ENCODE measurements around the gene DOCK8. TPM values are rescaled to one million over a fixed set of nuclear protein-coding genes. Genes with fewer than 3 reads are reported as not detected.

Gene DOCK8
- total and polyA plus RNA-seq, 2 of the 4 experiments (the other 2 are of a cell fraction): not detected

DNA sequence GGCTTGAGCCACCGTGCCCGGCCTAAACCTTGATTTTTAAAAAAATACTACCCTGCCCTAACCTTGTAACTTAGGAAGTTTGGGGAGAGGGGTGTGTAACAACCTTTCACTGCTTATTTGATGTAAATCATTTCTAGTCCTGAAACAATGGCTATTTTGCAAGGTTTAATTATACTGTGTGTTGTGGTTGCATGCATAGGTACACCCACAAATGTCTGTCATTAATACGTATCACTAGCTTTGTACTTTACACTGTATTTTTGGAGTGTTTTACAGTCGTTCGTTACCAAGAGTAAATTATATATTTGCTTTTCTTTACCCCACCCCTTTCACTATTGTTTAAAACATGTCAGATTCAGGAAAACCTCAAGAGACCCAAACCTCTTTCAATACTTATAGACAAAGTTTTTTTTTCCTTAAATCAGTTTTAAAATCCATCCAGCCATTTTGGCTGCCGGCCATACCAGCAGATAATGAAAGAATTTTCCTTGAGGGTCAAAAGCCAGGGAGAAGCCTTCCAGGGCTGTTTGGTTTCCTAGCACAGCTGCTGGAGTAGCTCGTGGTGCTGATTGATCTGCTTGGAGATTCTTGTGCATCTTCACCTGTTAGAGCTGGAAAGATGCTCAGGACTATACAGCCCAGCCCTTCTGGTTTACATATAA, 50.7 kb downstream of the DOCK8 start (continued):
- TF ChIP-seq, protein P1, sequence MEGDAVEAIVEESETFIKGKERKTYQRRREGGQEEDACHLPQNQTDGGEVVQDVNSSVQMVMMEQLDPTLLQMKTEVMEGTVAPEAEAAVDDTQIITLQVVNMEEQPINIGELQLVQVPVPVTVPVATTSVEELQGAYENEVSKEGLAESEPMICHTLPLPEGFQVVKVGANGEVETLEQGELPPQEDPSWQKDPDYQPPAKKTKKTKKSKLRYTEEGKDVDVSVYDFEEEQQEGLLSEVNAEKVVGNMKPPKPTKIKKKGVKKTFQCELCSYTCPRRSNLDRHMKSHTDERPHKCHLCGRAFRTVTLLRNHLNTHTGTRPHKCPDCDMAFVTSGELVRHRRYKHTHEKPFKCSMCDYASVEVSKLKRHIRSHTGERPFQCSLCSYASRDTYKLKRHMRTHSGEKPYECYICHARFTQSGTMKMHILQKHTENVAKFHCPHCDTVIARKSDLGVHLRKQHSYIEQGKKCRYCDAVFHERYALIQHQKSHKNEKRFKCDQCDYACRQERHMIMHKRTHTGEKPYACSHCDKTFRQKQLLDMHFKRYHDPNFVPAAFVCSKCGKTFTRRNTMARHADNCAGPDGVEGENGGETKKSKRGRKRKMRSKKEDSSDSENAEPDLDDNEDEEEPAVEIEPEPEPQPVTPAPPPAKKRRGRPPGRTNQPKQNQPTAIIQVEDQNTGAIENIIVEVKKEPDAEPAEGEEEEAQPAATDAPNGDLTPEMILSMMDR (conservative IDR thresholded peaks at IDR 0.05; ENCODE audit: low read depth, low read length): no peak
- TF ChIP-seq FOS (IDR thresholded peaks at IDR 0.05; ENCODE audit: low read depth, low read length): no peak
- TF ChIP-seq SMC3 (IDR thresholded peaks at IDR 0.05; ENCODE audit: low read depth, low read length): no peak

DNA sequence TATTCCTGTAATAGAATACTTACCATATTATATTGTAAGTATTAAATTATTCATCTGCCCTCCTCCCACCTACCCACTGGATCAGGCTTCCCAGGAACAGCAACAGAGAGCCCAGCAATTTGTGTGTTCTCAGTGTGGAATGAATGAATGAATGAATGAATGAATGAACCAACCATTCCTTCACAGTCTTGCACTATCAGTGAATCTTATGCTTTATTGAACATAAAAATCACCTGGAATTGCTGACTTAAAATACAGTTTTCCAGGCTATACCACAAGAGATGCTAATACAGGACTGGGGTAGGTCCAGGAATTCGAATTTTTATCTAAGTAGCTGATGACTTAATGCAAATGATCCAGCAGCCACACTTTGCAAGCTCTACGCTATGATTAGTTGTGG, 51.6 kb downstream of the DOCK8 start:
- no peak overlapping the region for H3K14ac ChIP-seq (replicated peaks; ENCODE audit: low read depth, low read length)
- no peaks in the 10 kb centered on the region for H3K79me1 ChIP-seq (ENCODE audit: low read depth in 1 of 2, low read length in 2 of 2)
- in situ Hi-C loops (cut with MboI; ENCODE audit: low sequenced_read_pairs): no loop called here
- H3K23ac ChIP-seq (ENCODE audit: low read depth, low read length): no peak overlapping the region
- no peak overlapping the region for H3K4me2 ChIP-seq (ENCODE audit: low read depth, low read length)
- no peak overlapping the region for H2BK15ac ChIP-seq (ENCODE audit: low read depth, low read length)
- no peaks in the 10 kb centered on the region for H3K36me3 ChIP-seq (ENCODE audit: control insufficient read depth, insufficient read depth, low read length)
- no peak overlapping the region for H3K18ac ChIP-seq (ENCODE audit: low read depth, low read length)
- dilution Hi-C loops (cut with HindIII; ENCODE audit: low sequenced_read_pairs, unreplicated experiment): no loop called here
- no peaks in the 10 kb centered on the region for H3K27me3 ChIP-seq (ENCODE audit: control insufficient read depth, insufficient read depth, low read length)
- no peak overlapping the region for H2AK9ac ChIP-seq (replicated peaks; ENCODE audit: low read depth, low read length, poor library complexity)
- WGBS, 2 experiments (ENCODE audit: extremely low coverage in 2 of 2, insufficient read length in 1 of 2): no CpG with 5 or more reads among the region's 2 CpGs
- no peak overlapping the region for H3K9ac ChIP-seq (ENCODE audit: low read depth, low read length)
- H2BK20ac ChIP-seq (ENCODE audit: low read depth, low read length): no peak overlapping the region
- no peaks in the 10 kb centered on the region for H3K4me1 ChIP-seq (ENCODE audit: control insufficient read depth, insufficient read depth, low read length)
- H2BK120ac ChIP-seq (ENCODE audit: low read depth, low read length): no peak overlapping the region
- H2BK5ac ChIP-seq (ENCODE audit: low read depth, low read length, poor library complexity, severe bottlenecking): no peak overlapping the region
- TF ChIP-seq RAD21 (IDR thresholded peaks at IDR 0.05; ENCODE audit: low read length) (no peak), MAFK (IDR thresholded peaks at IDR 0.05; ENCODE audit: low read depth, low read length) (no peak), NFE2L2 (IDR thresholded peaks at IDR 0.05; ENCODE audit: low read depth, low read length) (no peak), POLR2A (IDR thresholded peaks at IDR 0.05; ENCODE audit: low read depth, low read length) (no peak), CHD1 (IDR thresholded peaks at IDR 0.05; ENCODE audit: low read depth, low read length) (no peak), MXI1 (IDR thresholded peaks at IDR 0.05; ENCODE audit: borderline replicate concordance, low read depth, low read length) (no peak), RFX5 (IDR thresholded peaks at IDR 0.05; ENCODE audit: low read depth, low read length) (no peak)
- TF ChIP-seq, protein P2, sequence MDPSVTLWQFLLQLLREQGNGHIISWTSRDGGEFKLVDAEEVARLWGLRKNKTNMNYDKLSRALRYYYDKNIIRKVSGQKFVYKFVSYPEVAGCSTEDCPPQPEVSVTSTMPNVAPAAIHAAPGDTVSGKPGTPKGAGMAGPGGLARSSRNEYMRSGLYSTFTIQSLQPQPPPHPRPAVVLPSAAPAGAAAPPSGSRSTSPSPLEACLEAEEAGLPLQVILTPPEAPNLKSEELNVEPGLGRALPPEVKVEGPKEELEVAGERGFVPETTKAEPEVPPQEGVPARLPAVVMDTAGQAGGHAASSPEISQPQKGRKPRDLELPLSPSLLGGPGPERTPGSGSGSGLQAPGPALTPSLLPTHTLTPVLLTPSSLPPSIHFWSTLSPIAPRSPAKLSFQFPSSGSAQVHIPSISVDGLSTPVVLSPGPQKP (IDR thresholded peaks at IDR 0.05; ENCODE audit: borderline replicate concordance, low read depth, low read length): no peak
- intact Hi-C loops (cut with micrococcal nuclease): no loop called here
- no peak overlapping the region for H2AK5ac ChIP-seq (ENCODE audit: low read depth, low read length)
- H4K8ac ChIP-seq (ENCODE audit: low read depth in 2 of 2, low read length in 2 of 2): no peak overlapping the region
- no peak overlapping the region for H4K5ac ChIP-seq (ENCODE audit: low read depth, low read length)
- POLR2A ChIA-PET (ENCODE audit: unreplicated experiment): no interaction called here
- no peaks in the 10 kb centered on the region for H3K9me1 ChIP-seq (ENCODE audit: insufficient read depth, low read length)
- no peak overlapping the region for H2AFZ ChIP-seq (replicated peaks; ENCODE audit: low read length, poor library complexity)
- H3K9me3 ChIP-seq (ENCODE audit: control insufficient read depth, insufficient read depth, low read length): no peaks in the 10 kb centered on the region
- H4K91ac ChIP-seq (ENCODE audit: insufficient read depth, low read depth, low read length): no peak overlapping the region
- CTCF ChIA-PET: no interaction called here
- BruUV-seq (replicated peaks): no TSS peak
- no peaks in the 10 kb centered on the region for H4K20me1 ChIP-seq (ENCODE audit: insufficient read depth, low read length)
- ATAC-seq (ENCODE audit: low read depth): no peak
- DNase-seq: no peak
- H3K56ac ChIP-seq (ENCODE audit: extremely low read depth, insufficient read depth, low read length): no peak overlapping the region
- H3K4me3 ChIP-seq (ENCODE audit: insufficient read depth, low read depth, low read length): no peak overlapping the region
- no peak overlapping the region for H3K4ac ChIP-seq (ENCODE audit: low read depth, low read length)
- H3K27ac ChIP-seq (ENCODE audit: insufficient read depth, low read length): no peak overlapping the region
